Activated T-cell treated with anti-CD3 and anti-CD28 coated beads for 24 hours (primary cell): ENCODE results near the gene GPR157.

Experiments
- DNase-seq: peaks from one replicate; pipeline ENCODE4 v3.0.0-alpha.2; 2020; ENCODE audit warnings: low read depth

Gene GPR157

DNA sequence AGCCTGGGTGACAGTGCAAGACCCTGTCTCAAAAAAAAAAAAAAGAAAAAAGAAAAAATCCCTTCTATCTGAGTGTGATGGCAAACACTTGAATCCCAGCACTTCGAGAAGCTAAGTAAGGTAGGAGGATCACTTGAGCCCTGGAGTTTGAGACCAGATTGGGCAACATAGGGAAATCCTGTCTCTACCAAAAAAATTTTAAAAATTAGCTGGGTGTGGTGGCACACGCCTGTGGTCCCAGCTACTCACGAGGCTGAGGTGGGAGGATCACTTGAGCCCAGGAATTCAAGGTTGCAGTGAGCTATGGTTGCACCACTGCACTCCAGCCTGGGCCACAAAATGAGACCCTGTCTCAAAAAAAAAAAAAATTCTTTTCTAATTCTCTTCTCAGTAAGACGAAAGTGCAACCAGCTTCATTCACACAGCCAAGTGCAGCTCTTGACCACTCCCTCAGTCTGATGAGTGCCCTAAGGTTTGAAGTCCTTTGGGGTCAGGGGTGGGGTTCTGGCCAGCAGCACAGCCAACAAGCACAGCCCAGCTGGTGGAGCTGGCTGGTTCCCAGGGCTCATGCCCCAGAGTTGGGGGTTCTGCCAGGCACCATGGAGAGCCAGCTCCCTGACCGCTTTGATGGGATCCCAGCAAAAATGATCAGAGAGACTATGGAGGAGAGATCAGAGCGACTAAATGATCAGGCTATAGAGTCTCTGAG, 67.5 kb downstream of the GPR157 start:
- no peak for DNase-seq

DNA sequence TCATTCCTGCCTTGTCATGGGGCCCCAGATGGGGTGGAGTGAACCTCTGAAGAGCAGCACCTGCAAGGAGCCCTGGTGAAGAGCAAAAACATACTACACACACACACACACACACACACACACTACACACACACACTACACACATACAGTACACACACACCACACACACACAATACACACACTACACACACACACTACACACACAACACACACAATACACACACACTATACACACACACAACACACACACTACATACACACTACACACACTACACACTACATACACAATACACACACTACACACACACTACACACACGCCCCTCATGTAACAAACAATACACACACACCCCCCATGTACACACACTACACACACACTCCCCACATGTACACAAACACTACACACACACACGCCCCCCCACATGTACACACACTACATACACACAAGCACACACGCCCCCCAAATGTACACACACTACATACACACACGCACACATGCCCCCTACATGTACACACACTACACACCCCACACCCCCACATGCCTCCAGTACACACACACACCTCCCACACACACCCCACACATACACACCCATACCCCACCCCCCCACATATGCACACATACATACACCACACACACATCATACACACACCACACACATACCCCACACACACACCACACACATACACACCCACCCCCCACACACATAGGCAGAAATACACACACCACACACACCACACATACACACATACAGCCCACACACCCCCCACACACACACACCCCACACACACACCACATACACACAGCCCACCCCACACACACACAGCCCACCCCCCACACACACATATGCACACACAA, 68.8 kb downstream of the GPR157 start:
- no peak for DNase-seq

DNA sequence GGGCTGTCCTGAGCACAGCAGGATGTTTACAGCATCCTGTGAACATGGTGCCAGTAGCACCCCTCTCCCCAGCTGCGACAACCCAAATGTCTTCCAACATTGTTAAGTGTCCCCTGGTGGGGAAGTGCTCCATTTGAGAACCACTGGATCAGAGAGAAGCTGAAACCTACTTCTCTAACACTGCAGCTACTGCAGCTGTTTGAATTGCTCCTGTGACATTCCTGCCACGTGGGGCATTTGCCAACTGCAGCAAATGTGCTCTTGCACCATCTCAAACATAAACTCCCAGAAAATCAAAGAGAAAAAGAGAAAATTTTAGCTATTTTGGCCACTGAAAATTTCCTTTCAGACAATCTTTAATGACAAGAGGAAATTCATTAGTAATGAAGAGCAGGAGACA, 70.4 kb downstream of the GPR157 start:
- DNase-seq: no peak

DNA sequence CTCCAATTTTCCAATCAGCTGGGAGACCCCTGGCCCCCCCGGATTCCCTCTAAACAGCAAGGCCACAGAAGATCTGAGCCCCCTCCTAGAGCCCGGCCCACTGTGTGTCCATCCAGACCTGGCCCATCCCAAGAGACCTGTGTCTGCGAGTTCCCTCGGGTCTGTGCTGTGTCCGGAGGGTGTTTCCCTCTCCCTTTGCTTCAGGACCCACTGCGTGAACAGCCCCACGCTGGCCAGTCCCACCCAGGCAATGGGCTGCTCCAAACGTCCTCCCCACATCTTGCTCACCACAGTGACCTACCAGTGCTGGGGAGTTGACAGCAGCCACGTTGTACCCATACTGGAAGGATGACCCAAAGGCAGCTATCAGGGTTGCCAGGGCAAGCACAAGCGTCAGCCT, 71.1 kb downstream of the GPR157 start:
- no peak for DNase-seq

GRCh38 chr1:9052272-9053049, 76.4 kb downstream of the GPR157 start:
- DNase-seq: no peak

DNA sequence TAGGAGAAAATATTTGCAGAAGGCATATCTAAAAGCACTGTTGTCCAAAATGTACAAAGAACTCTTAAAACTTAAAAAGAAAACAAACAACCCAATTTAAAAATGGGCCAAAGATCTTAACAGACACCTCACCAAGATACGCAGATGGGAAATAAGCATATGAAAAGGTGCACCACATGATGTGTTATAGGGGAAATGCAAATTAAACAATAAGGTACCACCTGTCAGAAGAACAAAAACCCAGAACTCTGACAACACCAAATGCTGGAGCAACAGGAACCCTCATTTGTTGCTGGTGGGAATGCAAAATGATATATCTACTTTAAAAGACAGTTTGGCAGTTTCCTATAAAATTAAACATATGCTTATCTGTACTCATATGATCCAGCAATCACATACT, 77.5 kb downstream of the GPR157 start:
- no peak for DNase-seq

DNA sequence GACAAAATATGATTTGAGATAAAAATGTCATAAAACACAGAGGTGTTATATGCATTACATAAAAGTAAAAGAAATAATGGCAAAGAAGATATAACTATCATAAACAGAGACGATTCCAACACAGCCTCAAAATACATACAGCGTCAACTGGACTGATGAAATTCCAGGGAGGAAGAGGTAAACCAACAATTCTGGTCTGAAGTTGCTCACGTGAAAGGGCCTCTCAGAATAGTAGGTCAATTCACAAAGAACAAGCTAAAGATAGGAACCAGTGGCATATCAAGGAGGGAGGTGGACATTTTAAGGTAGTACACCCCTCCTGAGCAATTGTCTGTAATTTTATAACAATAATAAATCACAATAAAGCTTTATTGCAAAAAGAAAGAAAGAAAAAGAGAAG, 78.1 kb downstream of the GPR157 start:
- DNase-seq: no peak
